ENCODE measurements around the gene RTN1. TPM values are rescaled to one million over a fixed set of nuclear protein-coding genes. Genes with fewer than 3 reads are reported as not detected.
A peak's percentile ranks its signal among the peaks of the same experiment; 100 is the strongest.

RTN1 gene
- total and polyA plus RNA-seq, 2 of the 8 experiments (the other 6 are each of a cell fraction or from before 2014, with no cell fraction given): 2.8 to 4.9 TPM

DNA sequence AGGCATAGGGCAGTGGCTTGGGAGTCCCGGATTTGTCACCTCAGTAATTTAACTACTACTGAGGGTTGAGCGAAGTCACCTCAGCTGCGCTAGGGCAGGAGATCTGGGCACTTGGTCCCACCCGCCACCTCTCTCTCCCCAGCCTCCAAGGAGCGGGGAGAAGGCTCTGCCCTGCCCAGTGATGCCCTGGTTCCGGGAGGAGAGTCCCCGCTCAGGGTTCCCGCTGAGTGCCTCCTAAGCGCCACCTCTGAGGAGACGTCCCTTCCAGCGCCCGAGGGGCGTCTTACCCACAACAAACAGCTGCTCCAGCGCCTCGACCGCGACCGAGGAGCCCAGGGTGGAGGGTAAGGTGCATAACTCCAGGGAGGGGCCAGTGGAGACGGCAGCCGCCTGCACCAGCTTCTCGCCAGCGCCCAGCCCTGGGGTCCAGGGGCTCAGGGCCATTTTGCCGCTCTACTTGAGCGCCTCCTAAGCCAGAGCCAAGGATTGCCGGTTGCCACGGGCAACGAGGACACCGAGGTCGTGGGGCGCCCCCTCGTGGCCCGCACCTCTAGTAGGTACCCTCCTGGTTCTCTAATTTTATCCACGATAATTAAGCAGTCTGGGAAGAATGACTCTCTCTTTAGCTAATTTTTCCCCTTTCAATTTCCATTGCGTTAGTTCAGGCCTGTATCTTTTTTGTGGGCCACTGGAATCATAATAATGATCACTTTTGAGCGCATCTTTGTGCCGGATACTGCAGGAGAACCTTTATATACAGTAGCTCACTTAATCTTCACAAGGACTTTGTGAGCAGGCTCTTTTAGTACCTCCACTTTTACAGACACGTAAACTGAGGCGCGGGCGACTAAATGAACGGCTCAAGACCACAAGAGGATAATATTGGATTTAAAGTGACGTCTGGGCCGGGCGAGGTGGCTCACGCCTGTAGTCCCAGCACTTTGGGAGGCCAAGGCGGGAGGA, 294.0 kb downstream of the RTN1 start, which contains the start of gene CCDC175:
Gene CCDC175, minus strand, starts transcription at position 481 of the 963 bp plus-strand sequence. Its CDS starts 37 bp downstream, at position 444.
- peak within 1 kb of the TSS; percentile 64 to 80 (median 78) for H3K4me3 ChIP-seq (ENCODE audit: extremely low read depth in 1 of 4, insufficient read depth in 2 of 4, low read depth in 3 of 4, low read length in 4 of 4)
- peak within 1 kb of the TSS; percentile 73; the same call in 1 of the 2 replicates for H2BK15ac ChIP-seq (ENCODE audit: low read length)
- no peaks in the 10 kb centered on the region for H3K4me1 ChIP-seq (replicated peaks in 1 of 4; ENCODE audit: control insufficient read depth in 3 of 4, insufficient read depth in 4 of 4, low read length in 3 of 4)
- H2AK5ac ChIP-seq (ENCODE audit: low read depth, low read length): no peak within 1 kb of the TSS
- peak within 1 kb of the TSS in 2 of 4 experiments; percentile 54 to 60; a peak in 4 of 7 replicates for H3K9ac ChIP-seq (replicated peaks in 1 of 4; ENCODE audit: extremely low read depth in 1 of 4, low read depth in 3 of 4, low read length in 3 of 4)
- no peak within 1 kb of the TSS for H3K14ac ChIP-seq (ENCODE audit: insufficient read length)
- H3K27me3 ChIP-seq (replicated peaks in 1 of 4; ENCODE audit: control insufficient read depth in 3 of 4, extremely low read depth in 1 of 4, insufficient read depth in 3 of 4, low read length in 3 of 4): no peaks in the 10 kb centered on the region
- FAIRE-seq (peak; percentile 45), DNase-seq (ENCODE audit: low read depth in 1 of 2, low spot score in 2 of 2) (peak; percentile 83 to 93)
- H4K5ac ChIP-seq (ENCODE audit: insufficient read length, low read depth, low read length): no peak within 1 kb of the TSS
- peak within 1 kb of the TSS; percentile 83; the same call in 1 of the 2 replicates for H4K8ac ChIP-seq (ENCODE audit: extremely low read depth, insufficient read depth, low read length)
- no peaks in the 10 kb centered on the region for H3K9me3 ChIP-seq (ENCODE audit: insufficient read depth in 2 of 2, low read depth in 1 of 2, low read length in 1 of 2)
- no peak within 1 kb of the TSS for H3K23ac ChIP-seq (ENCODE audit: insufficient read length)
- H3K23me2 ChIP-seq (ENCODE audit: low read depth, low read length): peaks cover 5% of the 10 kb centered on the region; the same call in 1 of the 2 replicates
- H4K20me1 ChIP-seq (replicated peaks in 1 of 2; ENCODE audit: control insufficient read depth in 1 of 2, insufficient read depth in 2 of 2, low read length in 2 of 2): no peaks in the 10 kb centered on the region
- peak within 1 kb of the TSS; percentile 55 to 92 for H3K4me2 ChIP-seq (ENCODE audit: insufficient read depth in 1 of 2, low read depth in 2 of 2, low read length in 2 of 2)
- H3K56ac ChIP-seq (replicated peaks; ENCODE audit: insufficient read length, low read depth, low read length): no peak within 1 kb of the TSS
- H3K27ac ChIP-seq (ENCODE audit: low read depth, low read length): no peak within 1 kb of the TSS; the same call in 1 of the 2 replicates
- 23% methylated on average over 43 of the region's 46 CpGs; no CpG with 5 or more reads in 1 of the 2 experiments for WGBS, 2 experiments (ENCODE audit: extremely low coverage in 1 of 2, insufficient coverage in 1 of 2, insufficient read length in 1 of 2, insufficient replicate concordance in 2 of 2, low coverage in 1 of 2, low lambda C conversion rate in 2 of 2, missing lambda C conversion rate in 1 of 2)
- H2BK20ac ChIP-seq (ENCODE audit: low read length): no peak within 1 kb of the TSS
- H2AFZ ChIP-seq (ENCODE audit: low read length): peak within 1 kb of the TSS; percentile 99
- peak within 1 kb of the TSS; percentile 97 for H3K18ac ChIP-seq (ENCODE audit: extremely low read depth, low read length)
- no peaks in the 10 kb centered on the region for H3K79me2 ChIP-seq (ENCODE audit: control insufficient read depth in 1 of 2, insufficient read depth in 2 of 2, low read length in 2 of 2)
- H2BK5ac ChIP-seq (ENCODE audit: low read depth, low read length): peak within 1 kb of the TSS; percentile 69; the same call in 1 of the 2 replicates
- no peak within 1 kb of the TSS for H2BK120ac ChIP-seq (replicated peaks; ENCODE audit: low read depth, low read length)
- H4K91ac ChIP-seq (replicated peaks; ENCODE audit: insufficient read length, low read length): peak within 1 kb of the TSS; percentile 83
- no peak within 1 kb of the TSS for H2BK12ac ChIP-seq (ENCODE audit: low read depth, low read length)
- no peaks in the 10 kb centered on the region for H3K79me1 ChIP-seq (ENCODE audit: low read depth, low read length)
- ChIA-PET CTCF (ENCODE audit: partially characterized antibody) (interaction anchor here (0.6 to 18.8 kb wide), 59 partner anchors 9 to 1220 kb away, joined by 3 to 462 read pairs (median 4); partner anchors contain the start of genes JKAMP and L3HYPDH), POLR2A (ENCODE audit: partially characterized antibody) (interaction anchor here (1.0 to 1.2 kb wide), 4 partner anchors 9 to 70 kb away, joined by 3 to 4 read pairs (median 4); no protein-coding TSS in a partner anchor)
- no peaks in the 10 kb centered on the region for H3K36me3 ChIP-seq (ENCODE audit: control insufficient read depth in 2 of 4, insufficient read depth in 4 of 4, low read length in 3 of 4)
- no peak within 1 kb of the TSS for H3K4ac ChIP-seq (replicated peaks; ENCODE audit: insufficient read length, low read depth, low read length)
- TF ChIP-seq TAF7 (optimal IDR thresholded peaks at IDR 0.05; ENCODE audit: borderline replicate concordance, low read depth, low read length): peak; percentile 37
- TF ChIP-seq BACH1 (IDR thresholded peaks at IDR 0.05; ENCODE audit: low read length): no peak
- TF ChIP-seq CREB1 (IDR thresholded peaks at IDR 0.05): peak; percentile 42
- TF ChIP-seq, protein P1, sequence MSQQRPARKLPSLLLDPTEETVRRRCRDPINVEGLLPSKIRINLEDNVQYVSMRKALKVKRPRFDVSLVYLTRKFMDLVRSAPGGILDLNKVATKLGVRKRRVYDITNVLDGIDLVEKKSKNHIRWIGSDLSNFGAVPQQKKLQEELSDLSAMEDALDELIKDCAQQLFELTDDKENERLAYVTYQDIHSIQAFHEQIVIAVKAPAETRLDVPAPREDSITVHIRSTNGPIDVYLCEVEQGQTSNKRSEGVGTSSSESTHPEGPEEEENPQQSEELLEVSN (IDR thresholded peaks at IDR 0.05): peak; percentile 44; the same call in 1 of the 2 replicates
- TF ChIP-seq KDM4A (IDR thresholded peaks at IDR 0.05; ENCODE audit: low read depth, low read length, severe bottlenecking): peak; percentile 98
- no peak for TF ChIP-seq EZH2 (IDR thresholded peaks at IDR 0.05; ENCODE audit: low read depth, low read length, severe bottlenecking)
- TF ChIP-seq TEAD4 (IDR thresholded peaks at IDR 0.05; ENCODE audit: low read depth, low read length): no peak
- no peak for TF ChIP-seq ATF2 (IDR thresholded peaks at IDR 0.05; ENCODE audit: low read length)

Measured in H1 (cell line).